ENCODE results near the gene RERE.

GRCh38 chr1:8580566-8580965 is 236.9 kb downstream of the RERE start:
- TF ChIP-seq, protein P1, sequence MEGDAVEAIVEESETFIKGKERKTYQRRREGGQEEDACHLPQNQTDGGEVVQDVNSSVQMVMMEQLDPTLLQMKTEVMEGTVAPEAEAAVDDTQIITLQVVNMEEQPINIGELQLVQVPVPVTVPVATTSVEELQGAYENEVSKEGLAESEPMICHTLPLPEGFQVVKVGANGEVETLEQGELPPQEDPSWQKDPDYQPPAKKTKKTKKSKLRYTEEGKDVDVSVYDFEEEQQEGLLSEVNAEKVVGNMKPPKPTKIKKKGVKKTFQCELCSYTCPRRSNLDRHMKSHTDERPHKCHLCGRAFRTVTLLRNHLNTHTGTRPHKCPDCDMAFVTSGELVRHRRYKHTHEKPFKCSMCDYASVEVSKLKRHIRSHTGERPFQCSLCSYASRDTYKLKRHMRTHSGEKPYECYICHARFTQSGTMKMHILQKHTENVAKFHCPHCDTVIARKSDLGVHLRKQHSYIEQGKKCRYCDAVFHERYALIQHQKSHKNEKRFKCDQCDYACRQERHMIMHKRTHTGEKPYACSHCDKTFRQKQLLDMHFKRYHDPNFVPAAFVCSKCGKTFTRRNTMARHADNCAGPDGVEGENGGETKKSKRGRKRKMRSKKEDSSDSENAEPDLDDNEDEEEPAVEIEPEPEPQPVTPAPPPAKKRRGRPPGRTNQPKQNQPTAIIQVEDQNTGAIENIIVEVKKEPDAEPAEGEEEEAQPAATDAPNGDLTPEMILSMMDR (conservative IDR thresholded peaks at IDR 0.05), result no peak
- TF ChIP-seq ZFX (IDR thresholded peaks at IDR 0.05), result no peak

All from C4-2B (cell line).